Fibroblast of lung (primary cell): Measurements from ENCODE around the gene PACRG.

Experiments used
- EZH2 ChIP-seq: IDR thresholded peaks from 2 replicates; pipeline ENCODE4 v1.5.1; 2012; ENCODE audit warnings: low read length, control low read depth, mild to moderate bottlenecking; ENCODE audit errors: missing control alignments
- TF ChIP-seq, protein P1 (sequence below), 2 donors: IDR thresholded peaks in 1 of 2; conservative IDR thresholded peaks in 1 of 2; 1 replicate in 1 of 2; 2 replicates in 1 of 2; pipeline ENCODE4 v1.5.1; 2011 to 2012; ENCODE audit warnings: low read length in 2 of 2, control low read depth in 1 of 2, inconsistent platforms in 1 of 2, low read depth in 1 of 2, mild to moderate bottlenecking in 1 of 2

DNA sequence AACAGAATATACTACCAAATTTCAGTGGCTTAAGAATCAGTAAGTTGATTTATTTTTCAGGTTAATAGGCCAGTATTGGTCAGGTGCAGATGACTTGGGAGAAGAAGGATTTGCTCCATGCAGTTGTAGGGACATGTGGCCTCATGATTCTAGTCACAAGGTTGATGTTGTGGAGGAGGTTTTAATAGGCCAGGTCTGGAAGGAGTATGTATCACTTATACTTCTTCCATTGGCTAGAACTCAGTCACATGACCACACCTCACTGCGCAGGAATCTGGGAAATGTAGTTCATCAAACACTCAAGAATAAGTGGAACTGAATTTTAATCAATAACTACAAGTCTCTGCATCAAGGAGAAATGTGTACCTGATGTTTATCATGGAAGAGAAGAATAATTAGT lies 405.2 kb downstream of the PACRG start:
- TF ChIP-seq, protein P1, sequence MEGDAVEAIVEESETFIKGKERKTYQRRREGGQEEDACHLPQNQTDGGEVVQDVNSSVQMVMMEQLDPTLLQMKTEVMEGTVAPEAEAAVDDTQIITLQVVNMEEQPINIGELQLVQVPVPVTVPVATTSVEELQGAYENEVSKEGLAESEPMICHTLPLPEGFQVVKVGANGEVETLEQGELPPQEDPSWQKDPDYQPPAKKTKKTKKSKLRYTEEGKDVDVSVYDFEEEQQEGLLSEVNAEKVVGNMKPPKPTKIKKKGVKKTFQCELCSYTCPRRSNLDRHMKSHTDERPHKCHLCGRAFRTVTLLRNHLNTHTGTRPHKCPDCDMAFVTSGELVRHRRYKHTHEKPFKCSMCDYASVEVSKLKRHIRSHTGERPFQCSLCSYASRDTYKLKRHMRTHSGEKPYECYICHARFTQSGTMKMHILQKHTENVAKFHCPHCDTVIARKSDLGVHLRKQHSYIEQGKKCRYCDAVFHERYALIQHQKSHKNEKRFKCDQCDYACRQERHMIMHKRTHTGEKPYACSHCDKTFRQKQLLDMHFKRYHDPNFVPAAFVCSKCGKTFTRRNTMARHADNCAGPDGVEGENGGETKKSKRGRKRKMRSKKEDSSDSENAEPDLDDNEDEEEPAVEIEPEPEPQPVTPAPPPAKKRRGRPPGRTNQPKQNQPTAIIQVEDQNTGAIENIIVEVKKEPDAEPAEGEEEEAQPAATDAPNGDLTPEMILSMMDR (conservative IDR thresholded peaks at IDR 0.05 in 1 of 2, IDR thresholded peaks at IDR 0.05 in 1 of 2; ENCODE audit: low read depth in 1 of 2, low read length in 2 of 2) = no peak
- no peak for TF ChIP-seq EZH2
